Pulmonary artery endothelial cell (primary cell): ENCODE results near the gene OPRL1. TPM values are rescaled to one million over a fixed set of nuclear protein-coding genes. Genes with fewer than 3 reads are reported as not detected.
A peak's percentile ranks its signal among the peaks of the same experiment; 100 is the strongest.

ENCODE experiments used
- DNase-seq: peaks from one replicate; pipeline ENCODE4 v3.0.0-alpha.2; 2011; ENCODE audit warnings: low read depth, low spot score
- total RNA-seq: library from RNA; depleted of rRNA; stranded (reverse); fragments of >200 nt; gene quantifications from 2 replicates; pipeline ENCODE4 v1.2.3, GENCODE V29; 2014

Gene OPRL1
- total RNA-seq, 1 donor from 2014 or later = 2.0 TPM

DNA sequence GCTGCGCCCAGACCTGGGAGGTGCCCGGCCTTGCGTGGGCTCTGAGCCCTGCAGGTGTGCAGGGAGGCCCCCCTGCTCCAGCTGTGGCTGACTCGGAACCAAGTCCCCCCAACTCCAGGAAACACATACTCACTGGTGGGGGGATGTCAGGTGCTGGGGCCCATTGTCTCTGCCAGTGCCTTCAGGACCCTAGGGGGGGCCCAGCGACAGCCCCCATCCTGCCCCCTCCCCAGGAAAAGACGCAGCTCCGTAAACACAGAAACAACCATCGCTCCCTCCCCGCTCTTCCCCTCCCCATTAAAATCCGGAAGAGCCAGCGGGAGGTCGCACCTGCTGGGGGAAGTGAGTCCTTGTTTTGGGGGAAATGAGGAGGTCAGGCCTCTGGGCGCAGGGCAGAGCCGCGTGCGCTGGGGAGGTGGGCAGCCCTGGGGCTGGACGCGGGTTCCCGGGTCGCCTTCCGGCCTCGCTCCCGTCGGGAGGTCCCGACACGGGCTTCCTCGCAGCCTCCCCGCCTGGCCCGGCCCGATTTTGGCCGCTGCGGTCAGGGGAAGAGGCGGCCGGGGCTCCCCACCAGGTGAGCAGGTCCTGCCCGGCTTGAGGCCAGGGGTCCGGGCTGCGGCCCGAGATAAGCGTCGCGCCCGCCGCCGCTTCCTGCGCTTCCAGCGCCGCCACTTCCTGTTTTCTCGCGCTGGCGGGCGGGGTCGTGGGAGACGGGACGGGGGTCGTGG, 37.7 kb upstream of the OPRL1 start:
- no peak for DNase-seq

DNA sequence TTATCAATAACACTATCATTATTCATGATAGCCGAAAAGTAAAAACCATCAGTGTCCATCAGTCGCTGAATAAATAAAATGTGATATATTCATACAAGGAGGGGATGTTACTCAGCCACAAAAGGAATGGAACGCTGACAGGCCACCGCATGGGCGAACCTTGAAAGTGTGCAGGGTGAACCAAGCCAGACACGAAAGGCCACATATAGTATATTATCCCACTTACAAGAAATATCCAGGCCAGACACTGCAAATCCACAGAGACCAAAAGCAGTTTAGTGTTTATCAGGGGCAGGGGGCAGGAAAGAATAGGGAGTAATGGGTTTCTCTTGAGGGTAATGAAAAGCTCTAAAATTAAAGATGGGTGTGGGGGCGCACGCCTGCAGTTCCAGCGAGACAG, 36.1 kb upstream of the OPRL1 start:
- no peak for DNase-seq

DNA sequence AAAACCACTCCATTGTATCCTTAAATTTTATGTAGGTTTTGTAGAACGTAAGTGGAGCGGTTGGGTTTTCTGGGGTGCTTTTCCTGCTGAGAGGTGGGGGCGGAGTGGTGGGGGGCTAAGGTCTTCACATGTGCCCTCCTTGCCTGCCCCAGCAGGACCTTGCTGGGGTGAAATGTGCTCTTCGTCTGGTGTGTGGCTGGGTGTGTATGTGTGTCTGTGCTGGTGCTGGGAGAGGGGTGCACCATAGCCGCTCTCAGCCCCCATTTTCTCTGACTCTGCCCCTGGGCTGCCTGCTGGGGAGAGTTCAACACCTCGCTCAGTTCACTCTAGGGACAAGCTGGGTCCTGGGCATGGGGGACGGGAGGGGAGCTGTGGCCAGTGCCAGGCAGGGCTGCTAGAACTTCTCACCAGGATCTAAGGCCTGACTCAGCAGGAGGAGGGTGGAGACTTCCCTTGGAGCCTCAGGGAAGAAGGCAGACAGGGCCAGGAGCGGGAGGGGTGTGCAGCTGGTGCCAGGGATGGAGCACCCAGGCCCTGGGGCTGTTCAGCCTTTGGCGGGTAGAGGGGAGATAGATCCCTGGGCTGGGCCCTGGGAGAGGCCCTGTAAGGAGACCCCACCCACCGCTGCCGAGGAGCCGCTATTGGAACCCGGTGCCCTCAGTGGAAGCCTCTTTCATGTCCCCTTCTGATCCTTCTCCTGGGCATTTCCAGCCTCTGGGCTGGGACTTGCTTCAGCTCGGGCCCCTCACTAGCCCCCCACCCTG, 35.2 kb upstream of the OPRL1 start:
- DNase-seq = peak; percentile 72

DNA sequence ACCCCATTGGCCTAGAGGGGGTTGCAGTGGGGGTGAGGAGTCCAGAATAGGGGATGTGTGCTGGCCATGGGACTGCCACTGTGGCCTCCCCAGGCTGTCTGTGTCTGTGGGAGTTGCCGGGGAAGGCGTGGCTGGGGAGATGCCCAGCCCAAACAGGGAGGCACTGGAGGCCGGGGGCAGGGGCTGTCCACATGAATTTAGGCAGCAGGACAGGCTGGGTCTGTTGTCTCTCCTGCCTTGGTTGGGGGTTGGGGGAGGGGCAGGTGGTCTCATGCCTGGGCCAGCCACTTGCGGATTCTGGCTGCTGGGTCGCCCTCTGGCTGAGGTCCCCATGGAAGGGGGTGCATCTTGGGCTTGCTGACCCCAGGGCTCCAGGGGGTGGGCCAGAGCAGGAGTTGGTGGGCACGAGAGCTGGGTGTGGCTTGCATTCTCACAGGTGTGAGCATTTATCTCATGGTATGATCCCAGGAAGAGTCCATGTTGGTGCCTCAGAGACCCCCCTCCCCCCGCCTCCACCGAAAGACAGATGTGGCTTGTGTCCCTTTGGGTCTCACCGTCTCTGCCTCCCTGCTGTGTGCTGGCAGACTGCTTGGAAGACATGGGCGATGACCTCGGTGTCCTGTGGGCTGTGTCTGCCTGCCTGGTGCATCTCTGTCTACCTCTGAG, 34.4 kb upstream of the OPRL1 start:
- DNase-seq = no peak

DNA sequence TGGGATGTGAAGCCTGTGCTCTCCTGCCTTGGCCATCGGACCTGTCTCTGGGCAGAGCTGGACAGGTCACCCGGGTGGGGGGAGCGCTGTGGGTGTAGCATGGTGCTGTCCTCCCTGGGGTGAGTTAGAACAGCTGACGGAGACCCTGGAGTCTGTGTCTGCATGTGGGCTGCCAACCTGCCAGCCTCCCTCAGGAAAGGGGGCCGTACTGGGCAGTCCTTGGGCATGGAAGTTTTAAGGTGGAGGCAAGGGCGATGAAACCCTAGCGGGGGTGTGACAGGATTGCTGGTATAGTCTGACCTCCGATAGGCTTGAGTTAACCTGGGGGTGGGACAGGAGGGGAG, 32.9 kb upstream of the OPRL1 start:
- DNase-seq = no peak

DNA sequence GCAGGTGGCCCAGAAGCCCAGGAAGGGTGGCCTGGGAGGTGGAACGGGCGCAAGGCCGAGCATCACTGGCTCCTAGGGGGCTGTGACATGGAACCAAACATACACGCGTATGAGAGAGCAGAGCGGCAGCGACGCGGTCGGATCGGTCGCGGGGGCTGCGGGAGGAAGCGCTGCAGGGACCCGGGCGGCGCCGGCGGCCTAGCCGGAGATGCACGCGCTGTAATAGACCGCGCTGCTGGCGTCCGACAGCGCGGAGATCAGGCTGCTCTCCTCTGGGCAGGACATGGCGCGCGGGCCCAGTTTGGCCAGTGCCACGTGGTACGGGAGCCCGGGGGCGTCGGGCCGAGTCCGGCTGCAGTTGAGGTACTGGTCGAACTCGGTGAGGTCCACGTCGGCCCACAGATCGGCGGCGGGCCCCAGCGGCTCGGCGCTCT, 31.9 kb upstream of the OPRL1 start:
- DNase-seq = no peak

DNA sequence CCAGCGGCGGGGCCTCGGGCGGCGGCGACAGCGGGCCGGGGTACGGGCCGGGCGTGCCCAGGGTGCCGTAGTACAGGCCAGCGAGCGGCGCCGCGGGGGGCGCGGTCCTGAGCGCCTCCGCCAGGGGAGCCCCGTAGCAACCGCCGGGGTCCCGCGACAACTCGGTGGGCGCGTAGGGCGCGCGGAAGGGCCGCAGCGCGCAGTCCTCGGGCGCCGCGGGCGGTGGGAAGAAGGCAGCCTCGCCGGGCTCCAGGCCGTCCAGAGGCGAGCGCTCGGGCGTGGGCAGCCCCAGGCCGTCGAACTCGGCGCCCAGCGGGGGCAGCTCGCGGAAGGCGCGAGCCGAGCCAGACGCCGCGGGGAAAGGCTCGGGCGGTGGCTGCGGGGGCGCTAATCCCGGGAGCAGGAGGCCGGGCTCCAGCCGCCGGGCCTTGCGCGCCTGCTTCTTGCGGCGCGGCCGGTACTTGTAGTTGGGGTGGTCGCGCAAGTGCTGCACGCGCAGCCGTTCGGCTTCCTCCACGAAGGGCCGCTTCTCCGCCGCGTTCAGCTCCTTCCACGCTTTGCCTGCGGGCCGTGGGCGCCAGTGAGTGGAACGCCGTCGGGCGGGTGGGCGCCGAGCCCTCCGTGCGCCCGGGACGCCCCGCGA, 31.4 kb upstream of the OPRL1 start:
- DNase-seq = no peak

DNA sequence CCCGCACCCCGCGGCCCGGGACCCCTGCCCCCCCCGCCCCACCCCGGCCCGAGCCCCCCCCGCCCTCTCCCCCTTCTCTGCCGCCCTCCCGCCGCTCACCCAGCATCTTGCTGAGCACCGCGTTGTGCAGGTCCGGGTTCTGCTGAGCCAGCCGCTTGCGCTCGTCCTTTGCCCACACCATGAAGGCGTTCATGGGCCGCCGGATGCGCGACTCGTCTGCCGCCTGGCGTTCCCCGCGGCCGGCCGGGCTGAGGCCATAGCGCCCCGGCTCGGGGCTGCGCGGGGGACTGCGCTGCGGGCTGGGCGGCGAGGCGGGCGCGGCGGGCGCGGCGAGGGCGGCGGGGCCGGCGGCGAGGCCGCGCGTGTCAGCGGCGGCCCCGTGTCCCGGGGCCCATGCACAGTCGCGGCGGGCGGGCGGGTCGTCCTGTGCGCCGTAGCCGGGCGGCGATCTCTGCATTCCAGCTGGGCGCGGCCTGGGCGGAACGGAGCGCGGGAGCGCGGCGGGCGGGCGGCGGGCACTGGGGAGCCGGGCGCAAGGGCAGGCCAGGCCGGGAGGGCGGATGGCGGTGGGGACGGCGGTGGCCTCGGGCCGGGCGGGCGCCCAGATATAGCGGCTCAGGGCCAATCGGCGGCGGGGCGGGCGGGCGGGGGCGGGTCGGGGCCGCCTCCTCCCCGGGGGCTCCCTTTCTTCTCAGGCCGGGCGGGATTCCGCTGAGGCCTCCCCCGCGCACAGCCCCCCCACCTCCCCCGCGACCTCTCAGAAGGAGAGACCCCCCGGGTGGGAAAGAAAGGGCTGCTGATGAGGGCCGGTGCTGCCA, 30.6 kb upstream of the OPRL1 start, which contains the start of gene SOX18:
TSS of gene SOX18 (minus strand) at position 580 of the 818 bp plus-strand sequence. CDS start at position 457, 123 bp downstream.
- DNase-seq = no peak

DNA sequence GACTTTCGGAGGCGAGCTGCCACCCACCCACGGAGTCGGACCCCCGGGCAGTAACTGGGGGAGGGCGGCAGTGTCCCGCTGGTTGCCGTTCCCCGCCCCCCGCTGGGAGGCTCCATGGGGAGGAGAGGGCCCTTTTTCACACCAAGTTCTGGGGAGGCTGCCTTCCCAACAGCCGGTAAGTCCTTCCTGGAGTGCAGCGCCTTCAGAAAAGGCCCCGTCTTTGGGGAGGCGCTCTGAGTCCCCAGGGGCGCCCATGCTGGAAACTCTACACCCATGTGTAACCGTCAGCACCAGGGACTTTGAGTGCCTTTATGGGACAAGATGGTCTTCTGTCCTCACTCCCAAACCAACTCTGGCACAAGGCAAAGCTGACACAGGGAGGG, 30.0 kb upstream of the OPRL1 start:
- DNase-seq = no peak

DNA sequence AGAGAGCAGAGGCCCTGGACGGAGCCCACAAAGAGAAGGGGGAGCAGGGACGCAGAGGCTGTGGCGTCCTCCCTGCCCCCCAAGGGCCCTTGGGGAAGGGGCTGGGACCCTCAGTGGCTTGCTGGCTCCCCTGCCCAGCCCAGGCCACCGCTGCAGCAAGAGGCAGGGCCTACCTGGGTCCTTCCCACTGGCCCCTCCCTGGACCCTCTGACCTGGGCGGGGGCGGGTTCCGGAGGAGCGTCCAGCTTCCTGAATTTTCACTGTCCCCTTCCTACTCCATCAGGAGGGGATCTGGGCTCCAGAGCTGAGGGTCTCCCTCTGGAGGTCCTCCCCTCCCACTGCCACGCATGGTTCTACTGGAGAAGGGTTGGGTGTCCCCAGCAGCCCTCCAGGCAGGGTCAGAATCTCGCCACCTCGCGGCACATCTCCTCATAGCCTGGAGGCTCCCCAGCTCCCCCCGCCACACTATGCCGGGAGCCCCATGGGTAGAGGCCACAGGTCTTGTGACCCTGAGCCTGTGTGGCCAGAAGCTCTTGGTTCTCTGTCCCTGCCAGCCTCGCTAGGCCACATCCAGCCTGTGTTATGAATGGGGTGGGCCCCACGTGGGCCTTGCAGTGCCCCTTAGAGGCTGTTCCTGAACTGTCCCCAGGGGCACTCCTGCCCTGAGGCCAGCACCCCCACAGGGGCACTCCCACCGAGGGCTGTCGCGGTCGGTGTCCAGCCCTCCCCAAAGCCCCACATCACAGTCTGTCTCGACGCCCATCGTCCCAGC, 29.4 kb upstream of the OPRL1 start:
- no peak for DNase-seq

DNA sequence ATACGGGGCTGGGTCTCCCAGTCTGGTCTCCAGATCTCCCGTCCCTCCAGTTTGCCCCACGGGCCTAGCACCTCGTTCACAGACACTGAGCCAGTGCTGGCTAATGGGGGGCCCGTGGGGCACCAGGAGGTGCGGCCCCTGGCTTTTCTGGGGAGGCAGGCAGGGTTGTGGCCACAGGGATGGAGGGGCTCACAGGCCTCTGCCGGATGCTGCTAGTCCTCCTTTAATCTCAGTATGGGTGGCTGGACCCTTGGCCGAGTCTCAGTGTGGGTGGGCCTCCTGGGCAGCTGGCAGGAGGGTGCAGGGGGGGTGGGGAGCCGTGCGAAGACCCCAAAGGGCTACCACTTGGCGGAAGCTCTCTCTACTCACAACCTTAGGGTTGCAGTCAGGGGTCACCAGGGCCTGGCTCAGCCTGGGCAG, 28.8 kb upstream of the OPRL1 start:
- DNase-seq = no peak

DNA sequence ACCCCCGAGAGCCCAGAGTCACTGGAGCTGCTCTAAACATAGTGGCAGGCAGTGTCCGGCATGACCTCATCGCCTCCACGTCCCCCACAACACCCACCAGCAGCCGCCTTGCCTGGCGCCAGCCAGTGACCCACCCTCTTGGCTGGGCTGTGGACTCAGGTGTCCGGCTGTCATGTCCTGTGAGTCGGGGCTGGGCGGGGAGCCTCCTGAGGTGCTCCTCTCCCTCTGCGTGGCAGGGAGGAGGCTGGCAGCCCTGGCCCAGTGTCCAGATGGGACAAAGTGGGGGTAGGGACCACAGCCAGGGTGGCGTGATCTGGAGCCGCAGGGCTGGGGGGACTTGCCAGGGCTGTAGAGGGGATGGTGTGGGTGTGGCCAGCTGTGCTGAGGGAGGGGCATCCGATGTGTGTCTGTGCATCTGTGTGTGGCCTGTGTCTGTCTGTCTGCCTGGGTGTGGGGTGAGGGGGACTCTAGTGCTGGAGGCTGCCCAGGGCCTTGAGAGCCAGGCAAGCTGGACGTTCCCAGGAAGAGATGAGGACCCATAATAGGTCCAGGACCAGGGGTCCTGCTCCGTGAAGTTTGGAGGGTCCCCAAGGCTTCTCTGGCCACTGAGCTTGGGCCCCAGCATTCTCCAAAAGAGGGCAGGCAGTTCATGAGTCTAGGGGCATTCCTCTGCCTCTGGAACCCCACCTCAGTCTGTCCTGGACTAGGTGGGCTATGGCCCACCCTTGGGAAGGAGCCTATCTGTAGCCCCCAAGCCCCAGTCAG, 28.1 kb upstream of the OPRL1 start:
- DNase-seq = no peak

DNA sequence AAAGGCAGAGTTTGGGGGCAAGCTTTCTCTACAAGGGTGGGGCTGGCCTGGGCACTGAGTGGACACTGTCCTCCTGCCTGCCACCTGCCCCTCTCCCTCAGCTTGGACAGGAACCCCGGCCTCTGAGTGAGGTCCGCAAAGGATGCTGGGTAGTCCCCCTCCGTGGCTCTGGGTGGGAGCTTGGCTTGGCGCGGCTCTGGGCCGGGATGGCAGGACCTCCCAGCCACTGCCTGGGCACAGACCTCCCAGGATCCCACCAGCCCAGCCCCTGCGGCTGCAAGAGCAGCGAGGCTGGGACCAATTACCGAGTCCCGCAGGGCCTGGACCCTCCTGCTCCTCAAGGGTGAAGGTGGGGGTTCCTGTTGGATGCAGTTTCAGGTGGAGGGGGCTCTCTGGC, 27.6 kb upstream of the OPRL1 start:
- DNase-seq = no peak

DNA sequence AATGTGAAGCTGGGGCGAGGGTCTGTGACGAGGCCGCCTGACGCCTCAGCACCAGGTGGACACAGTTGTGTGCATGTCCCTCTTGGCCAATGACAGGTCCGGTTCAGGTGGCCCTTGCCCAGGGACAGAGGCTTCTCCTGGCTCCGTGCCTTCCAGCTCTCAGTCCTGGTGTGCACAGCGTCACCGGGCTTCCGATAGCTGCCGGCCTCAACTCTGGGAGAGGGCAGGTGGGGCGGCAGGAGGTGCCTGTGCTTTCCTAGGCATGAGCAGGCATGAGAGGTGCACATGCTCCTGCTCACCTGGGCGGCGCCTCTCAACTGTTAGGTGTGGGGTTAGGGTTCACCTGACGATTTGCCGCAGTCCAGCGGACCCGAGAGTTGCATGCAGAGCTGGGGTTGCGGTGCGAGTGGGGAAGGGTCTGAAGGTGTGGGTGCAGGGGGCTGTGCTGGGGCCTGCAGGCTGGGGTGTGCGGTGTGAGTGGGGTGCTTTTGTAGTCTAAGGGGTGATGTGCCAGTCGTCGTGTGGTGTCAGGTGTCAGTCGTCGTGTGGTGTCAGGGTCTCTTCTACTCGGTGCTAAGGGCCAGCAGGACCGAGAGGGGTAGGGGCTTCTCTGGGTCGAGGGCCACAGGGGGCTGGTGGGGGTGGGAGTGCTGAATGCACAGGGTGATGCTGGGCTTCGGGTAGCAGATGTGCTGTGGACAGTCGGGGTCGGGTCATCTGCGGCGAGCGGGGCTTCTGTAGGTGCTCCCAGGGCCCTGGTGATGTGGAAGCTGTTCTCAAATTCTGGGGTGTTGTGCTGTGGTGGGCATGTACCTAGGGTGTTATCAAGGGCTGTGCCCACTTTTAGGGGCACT, 26.7 kb upstream of the OPRL1 start:
- DNase-seq = no peak

DNA sequence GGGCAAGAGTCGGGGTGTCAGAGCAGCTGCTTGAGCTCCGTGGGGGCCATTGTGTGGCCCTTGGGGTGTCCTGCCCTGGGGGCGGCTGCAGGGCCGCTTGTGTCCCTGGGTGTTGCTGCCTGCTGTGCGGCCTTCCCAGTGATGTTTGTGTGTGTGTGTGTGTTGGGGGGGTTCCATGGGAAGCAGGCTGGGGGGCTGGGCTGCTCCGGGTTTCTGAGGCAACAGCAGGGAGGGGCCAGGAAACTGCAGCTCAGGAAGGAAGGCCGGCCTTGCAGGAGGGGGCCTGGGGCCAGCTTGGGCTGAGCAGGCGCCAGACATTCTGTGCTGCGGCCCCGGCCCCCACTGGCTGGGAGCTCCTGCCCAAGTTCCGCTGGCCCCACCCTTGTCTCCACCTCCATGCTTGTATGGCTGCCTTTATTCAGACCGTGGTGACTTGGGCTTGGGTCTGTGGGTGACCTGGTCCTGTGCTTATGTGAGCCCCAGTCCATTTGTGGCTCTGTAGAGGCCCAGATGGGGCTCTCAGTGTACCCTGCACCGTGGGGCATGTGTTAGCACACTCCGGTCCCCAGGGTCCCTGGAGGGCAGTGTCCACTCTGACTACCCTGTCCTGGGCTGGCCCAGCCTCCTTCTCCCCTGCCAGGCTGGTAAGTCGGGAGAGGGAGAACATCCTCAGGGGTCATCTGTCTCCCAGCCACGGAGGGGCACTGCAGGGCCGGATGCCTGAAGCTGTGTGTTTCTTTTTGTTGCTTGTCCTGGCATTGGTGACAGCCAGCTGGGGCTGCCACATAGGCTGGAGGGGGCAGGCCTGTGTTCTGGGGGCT, 25.8 kb upstream of the OPRL1 start:
- DNase-seq = peak; percentile 80

DNA sequence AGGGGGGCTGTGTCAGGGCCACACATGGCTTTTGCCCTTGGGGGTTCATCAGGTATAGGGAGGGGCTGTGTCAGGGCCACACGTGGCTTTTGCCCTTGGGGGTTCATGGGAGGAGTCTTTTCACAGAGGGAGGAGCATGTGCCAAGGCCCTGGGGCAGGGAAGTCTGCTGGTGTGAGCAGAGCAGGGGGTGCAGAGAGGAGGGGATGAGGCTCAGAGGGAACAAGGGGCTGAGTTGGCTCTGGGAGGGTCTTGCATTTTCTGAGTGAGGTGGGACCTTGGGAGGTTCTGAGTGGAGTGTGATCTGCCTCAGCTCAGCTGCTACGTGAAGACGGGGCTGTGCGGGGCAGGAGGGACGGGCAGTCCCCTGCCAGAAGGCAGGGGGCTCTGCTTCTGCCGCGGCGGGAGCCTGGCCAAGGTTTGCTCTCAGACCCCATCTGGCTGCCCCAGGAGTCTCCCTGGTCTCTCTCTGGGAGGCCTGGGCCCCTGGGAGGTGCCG, 24.4 kb upstream of the OPRL1 start:
- no peak for DNase-seq

DNA sequence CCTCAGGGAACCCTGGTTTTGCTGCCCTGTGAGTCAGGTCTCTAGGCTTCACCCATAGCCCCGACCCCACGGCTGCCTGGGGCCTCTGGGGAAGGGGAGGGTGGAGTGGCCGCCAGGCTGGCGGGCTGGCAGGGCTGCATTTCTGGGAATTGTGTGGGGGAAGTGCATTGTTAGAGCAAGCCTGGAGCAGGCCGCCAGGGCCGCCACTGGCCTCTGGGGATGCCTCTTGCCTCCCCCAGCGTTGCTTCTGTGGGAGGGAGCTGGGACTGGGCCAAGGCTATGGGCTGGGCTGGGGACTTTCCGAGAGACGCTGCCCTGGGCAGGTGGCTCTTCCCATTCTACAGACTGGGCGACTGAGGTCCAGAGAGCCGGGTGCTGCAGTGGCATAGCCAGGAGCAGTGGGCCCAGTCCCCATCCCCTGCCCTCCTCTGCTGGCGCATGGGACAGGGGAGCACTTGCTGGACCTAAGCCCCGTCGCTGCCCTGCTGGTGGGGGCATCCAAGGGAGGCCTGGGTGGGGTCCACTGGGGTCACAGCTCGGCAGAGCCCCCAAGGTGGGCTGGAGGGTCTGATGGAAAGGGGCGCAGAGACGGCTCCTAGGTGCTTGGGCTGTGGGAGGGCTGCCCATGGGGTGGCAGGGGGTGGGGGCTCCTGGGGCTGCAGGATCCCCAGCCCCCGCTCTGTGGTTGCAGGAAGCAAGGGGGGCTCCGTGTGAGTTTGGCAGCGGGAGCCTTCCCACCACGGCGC, 23.8 kb upstream of the OPRL1 start:
- DNase-seq = peak; percentile 63
